Cardiac ventricle fibroblast (primary cell): ENCODE results near the gene ZNF350. TPM values are rescaled to one million over a fixed set of nuclear protein-coding genes. Genes with fewer than 3 reads are reported as not detected.

Experiments
- total RNA-seq: library from RNA; depleted of rRNA; stranded (reverse); fragments of >200 nt; gene quantifications from 2 replicates; pipeline ENCODE4 v1.2.3, GENCODE V29; 2015

The ZNF350 gene
- 7.3 and 8.5 TPM in 2 replicates for total RNA-seq

GRCh38 chr19:51986309-51987291 is at the start of gene ZNF350:
TSS of gene ZNF350 (minus strand) at chr19:51986840. CDS start at chr19:51974360, 12,480 bp downstream.

GRCh38 chr19:52028027-52028779 is 41.6 kb upstream of the ZNF350 start, which contains the start of gene ZNF614:
TSS of gene ZNF614 (minus strand) at chr19:52028379. CDS start at chr19:52025745, 2,634 bp downstream.

GRCh38 chr19:52007806-52008557 is 21.3 kb upstream of the ZNF350 start, which contains the start of gene ZNF615:
TSS of gene ZNF615 (minus strand) at chr19:52008211. CDS start at chr19:52003711, 4,500 bp downstream.

GRCh38 chr19:51926784-51927741 is 59.6 kb downstream of the ZNF350 start, which contains the start of gene ZNF613:
TSS of gene ZNF613 (plus strand) at chr19:51927472. CDS start at chr19:51936221, 8,749 bp downstream.

Other genes with a start within 250 kb of the ZNF350 start
- 0.44 TPM in 1 of 2 replicates, not detected in the other for gene FPR1, start 235.0 kb downstream of the ZNF350 start, total RNA-seq
- 0.44 TPM in 1 of 2 replicates, not detected in the other for gene FPR2, start 225.7 kb downstream of the ZNF350 start, total RNA-seq
- gene FPR3, start 191.7 kb downstream of the ZNF350 start, total RNA-seq: 0.44 TPM in 1 of 2 replicates, not detected in the other
- 9.6 and 25.3 TPM in 2 replicates for gene ZNF577, start 98.9 kb downstream of the ZNF350 start, total RNA-seq
- gene ZNF649, start 81.8 kb downstream of the ZNF350 start, total RNA-seq: 3.0 and 6.8 TPM in 2 replicates
- gene ZNF613, start 59.4 kb downstream of the ZNF350 start, total RNA-seq: 1.7 and 2.9 TPM in 2 replicates
- 9.0 and 10.4 TPM in 2 replicates for gene ZNF615, start 21.4 kb upstream of the ZNF350 start, total RNA-seq
- 7.2 and 8.1 TPM in 2 replicates for gene ZNF614, start 41.5 kb upstream of the ZNF350 start, total RNA-seq
- gene ZNF432, start 62.0 kb upstream of the ZNF350 start, total RNA-seq: 2.8 and 7.2 TPM in 2 replicates
- gene ZNF841, start 108.9 kb upstream of the ZNF350 start, total RNA-seq: 10.5 and 18.7 TPM in 2 replicates
- gene ZNF616, start 153.1 kb upstream of the ZNF350 start, total RNA-seq: 7.1 and 11.5 TPM in 2 replicates
- 10.4 and 12.8 TPM in 2 replicates for gene ZNF836, start 184.8 kb upstream of the ZNF350 start, total RNA-seq
- gene PPP2R1A, start 203.2 kb upstream of the ZNF350 start, total RNA-seq: 223 and 229 TPM in 2 replicates